AG09319 (cell line): Measurements from ENCODE around the gene WDR27.

ENCODE experiments used
- DNase-seq: peaks from one replicate; pipeline ENCODE4 v3.0.0-alpha.2; 2010; ENCODE audit warnings: low read depth; ENCODE audit errors: extremely low read depth
- CTCF ChIP-seq: IDR thresholded peaks from 2 replicates; pipeline ENCODE4 v1.5.1; 2011; ENCODE audit warnings: low read depth, mild to moderate bottlenecking, inconsistent platforms, low read length, moderate library complexity

Gene WDR27

GRCh38 chr6:169489563-169490245 lies 212.1 kb downstream of the WDR27 start:
- peak; percentile 64 for DNase-seq
- TF ChIP-seq CTCF: peak; percentile 33

- no peak for DNase-seq
- peak; percentile 24 for TF ChIP-seq CTCF
Observed at GRCh38 chr6:169487579-169488436, 214.0 kb downstream of the WDR27 start.

GRCh38 chr6:169479783-169480495 lies 221.9 kb downstream of the WDR27 start:
- no peak for DNase-seq
- no peak for TF ChIP-seq CTCF

- DNase-seq: no peak
- no peak for TF ChIP-seq CTCF
Observed at GRCh38 chr6:169474362-169474761, 227.5 kb downstream of the WDR27 start.

GRCh38 chr6:169473663-169474062 lies 228.2 kb downstream of the WDR27 start:
- TF ChIP-seq CTCF: no peak
- DNase-seq: no peak

- TF ChIP-seq CTCF: no peak
- DNase-seq: no peak
Observed at GRCh38 chr6:169472786-169473416, 228.9 kb downstream of the WDR27 start.
